IMR-90 (cell line): ENCODE measurements around the gene SFPQ. TPM values are rescaled to one million over a fixed set of nuclear protein-coding genes. Genes with fewer than 3 reads are reported as not detected.

ENCODE experiments used
- ATAC-seq: fragments of 200-7000 bp; cut with Tn5 transposase; 2 replicates; pipeline ENCODE4 v1.9.1; 2020; ENCODE audit warnings: low read depth, mild to moderate bottlenecking, moderate library complexity
- BruUV-seq: library from RNA; stranded (reverse); fragments of 400-500 nt; replicated peaks from 2 replicates; lab custom pipeline; 2021; lab: Mats Ljungman, UMichigan
- CTCF ChIA-PET: fragments of 300-600 bp; formaldehyde crosslinking; extraction: SDS; loops from one replicate; lab custom pipeline; 2021; ENCODE audit warnings: antibody characterized with exemption; lab: Yijun Ruan, JAX
- POLR2A ChIA-PET: fragments of 300-600 bp; sonication (Branson Sonifier 250); formaldehyde crosslinking; loops from one replicate; lab custom pipeline; 2022; ENCODE audit warnings: antibody characterized with exemption; ENCODE audit not compliant: unreplicated experiment; lab: Charles Lee
- DNase-seq: peaks from one replicate; pipeline ENCODE4 v3.0.0; 2013
- H2AFZ ChIP-seq: replicated peaks from 2 replicates; pipeline ENCODE3; 2013; ENCODE audit warnings: low read length, mild to moderate bottlenecking; ENCODE audit not compliant: poor library complexity
- H2AK5ac ChIP-seq: 2 replicates; pipeline ENCODE4 v1.6.1; 2013; ENCODE audit warnings: low read depth, low read length, inconsistent platforms
- H2AK9ac ChIP-seq: replicated peaks from 2 replicates; pipeline ENCODE3; 2013; ENCODE audit warnings: mild to moderate bottlenecking, low read depth, low read length, moderate library complexity; ENCODE audit not compliant: poor library complexity
- H2BK120ac ChIP-seq: 2 replicates; pipeline ENCODE4 v1.6.1; 2013; ENCODE audit warnings: low read depth, low read length, inconsistent platforms
- H2BK15ac ChIP-seq: 3 replicates; pipeline ENCODE4 v1.6.1; 2013; ENCODE audit warnings: low read depth, low read length, inconsistent platforms
- H2BK20ac ChIP-seq: 2 replicates; pipeline ENCODE4 v1.6.1; 2013; ENCODE audit warnings: low read depth, mild to moderate bottlenecking, inconsistent platforms, low read length, moderate library complexity
- H2BK5ac ChIP-seq: 2 replicates; pipeline ENCODE4 v1.6.1; 2013; ENCODE audit warnings: mild to moderate bottlenecking, low read depth, low read length, inconsistent platforms; ENCODE audit not compliant: poor library complexity, severe bottlenecking
- H3K14ac ChIP-seq: replicated peaks from 2 replicates; pipeline ENCODE4 v1.6.1; 2013; ENCODE audit warnings: low read depth, low read length, inconsistent platforms
- H3K18ac ChIP-seq: 2 replicates; pipeline ENCODE4 v1.6.1; 2013; ENCODE audit warnings: low read depth, low read length, control low read depth
- H3K23ac ChIP-seq: 2 replicates; pipeline ENCODE4 v1.6.1; 2013; ENCODE audit warnings: low read depth, low read length, inconsistent platforms
- H3K27ac ChIP-seq: 2 replicates; pipeline ENCODE4 v1.5.1; 2013; ENCODE audit warnings: mild to moderate bottlenecking, control low read depth, low read length; ENCODE audit not compliant: insufficient read depth
- H3K27me3 ChIP-seq: 2 replicates; pipeline ENCODE4 v1.6.1; 2013; ENCODE audit warnings: low read length; ENCODE audit not compliant: control insufficient read depth, insufficient read depth
- H3K36me3 ChIP-seq: 2 replicates; pipeline ENCODE4 v1.6.1; 2013; ENCODE audit warnings: low read length, mixed read lengths; ENCODE audit not compliant: control insufficient read depth, insufficient read depth
- H3K4ac ChIP-seq: 2 replicates; pipeline ENCODE4 v1.6.1; 2013; ENCODE audit warnings: low read depth, low read length, inconsistent platforms
- H3K4me1 ChIP-seq: 2 replicates; pipeline ENCODE4 v1.6.1; 2013; ENCODE audit warnings: low read length, mixed read lengths; ENCODE audit not compliant: control insufficient read depth, insufficient read depth
- H3K4me2 ChIP-seq: 2 replicates; pipeline ENCODE4 v1.6.1; 2013; ENCODE audit warnings: low read depth, mild to moderate bottlenecking, control low read depth, low read length, moderate library complexity
- H3K4me3 ChIP-seq: 2 replicates; pipeline ENCODE4 v1.5.1; 2013; ENCODE audit warnings: low read depth, mild to moderate bottlenecking, control low read depth, low read length, moderate library complexity; ENCODE audit not compliant: insufficient read depth
- H3K56ac ChIP-seq: 2 replicates; pipeline ENCODE4 v1.6.1; 2013; ENCODE audit warnings: low read length, inconsistent platforms; ENCODE audit not compliant: insufficient read depth; ENCODE audit errors: extremely low read depth
- H3K79me1 ChIP-seq, 2 experiments: 2 replicates each; pipeline ENCODE4 v1.6.1; 2013; ENCODE audit warnings: low read length in 2 of 2, inconsistent platforms in 1 of 2, low read depth in 1 of 2
- H3K9ac ChIP-seq: 2 replicates; pipeline ENCODE4 v1.6.1; 2013; ENCODE audit warnings: low read depth, low read length, control low read depth
- H3K9me1 ChIP-seq: 2 replicates; pipeline ENCODE4 v1.6.1; 2013; ENCODE audit warnings: low read length, inconsistent platforms; ENCODE audit not compliant: insufficient read depth
- H3K9me3 ChIP-seq: 2 replicates; pipeline ENCODE4 v1.6.1; 2013; ENCODE audit warnings: low read length; ENCODE audit not compliant: control insufficient read depth, insufficient read depth
- H4K20me1 ChIP-seq: 2 replicates; pipeline ENCODE4 v1.6.1; 2013; ENCODE audit warnings: low read length, inconsistent platforms; ENCODE audit not compliant: insufficient read depth
- H4K5ac ChIP-seq: 2 replicates; pipeline ENCODE4 v1.6.1; 2013; ENCODE audit warnings: mild to moderate bottlenecking, low read depth, low read length, control low read depth
- H4K8ac ChIP-seq, 2 experiments: 2 replicates each; pipeline ENCODE4 v1.6.1; 2013; ENCODE audit warnings: low read depth in 2 of 2, low read length in 2 of 2, control low read depth in 1 of 2, inconsistent platforms in 1 of 2
- H4K91ac ChIP-seq: 2 replicates; pipeline ENCODE4 v1.6.1; 2013; ENCODE audit warnings: low read depth, low read length, inconsistent platforms; ENCODE audit not compliant: insufficient read depth
- BHLHE40 ChIP-seq: fragments of 150-350 bp; IDR thresholded peaks from 2 replicates; pipeline ENCODE4 v1.6.1; 2016; ENCODE audit warnings: mild to moderate bottlenecking, low read depth, low read length
- CEBPB ChIP-seq: IDR thresholded peaks from 2 replicates; pipeline ENCODE4 v1.6.1; 2012; ENCODE audit warnings: low read depth, low read length, improper control_type of control experiment
- CHD1 ChIP-seq: IDR thresholded peaks from 2 replicates; pipeline ENCODE4 v1.6.1; 2012; ENCODE audit warnings: low read depth, low read length, improper control_type of control experiment
- CTCF ChIP-seq: conservative IDR thresholded peaks from 2 replicates; pipeline ENCODE4 v1.5.1; 2012; ENCODE audit warnings: mild to moderate bottlenecking, low read depth, low read length, improper control_type of control experiment
- FOS ChIP-seq: fragments of 150-350 bp; IDR thresholded peaks from 2 replicates; pipeline ENCODE4 v1.6.1; 2016; ENCODE audit warnings: low read depth, low read length
- MAFK ChIP-seq: IDR thresholded peaks from 2 replicates; pipeline ENCODE4 v1.6.1; 2012; ENCODE audit warnings: low read depth, low read length, improper control_type of control experiment
- MAZ ChIP-seq: IDR thresholded peaks from 2 replicates; pipeline ENCODE4 v1.6.1; 2012; ENCODE audit warnings: low read depth, mild to moderate bottlenecking, low read length, improper control_type of control experiment, moderate library complexity, borderline replicate concordance
- MXI1 ChIP-seq: IDR thresholded peaks from 2 replicates; pipeline ENCODE4 v1.6.1; 2012; ENCODE audit warnings: low read depth, mild to moderate bottlenecking, low read length, moderate library complexity, borderline replicate concordance
- NFE2L2 ChIP-seq: fragments of 150-350 bp; IDR thresholded peaks from 2 replicates; pipeline ENCODE4 v1.6.1; 2016; ENCODE audit warnings: low read depth, mild to moderate bottlenecking, low read length
- POLR2A ChIP-seq: IDR thresholded peaks from 2 replicates; pipeline ENCODE4 v1.6.1; 2012; ENCODE audit warnings: mild to moderate bottlenecking, low read depth, low read length
- RAD21 ChIP-seq: IDR thresholded peaks from 2 replicates; pipeline ENCODE4 v1.6.1; 2012; ENCODE audit warnings: low read length, improper control_type of control experiment
- RCOR1 ChIP-seq: IDR thresholded peaks from 2 replicates; pipeline ENCODE4 v1.6.1; 2012; ENCODE audit warnings: mild to moderate bottlenecking, low read length, improper control_type of control experiment; ENCODE audit not compliant: insufficient replicate concordance
- RFX5 ChIP-seq: IDR thresholded peaks from 2 replicates; pipeline ENCODE4 v1.8.0; 2012; ENCODE audit warnings: low read depth, mild to moderate bottlenecking, low read length, moderate library complexity
- SMC3 ChIP-seq: fragments of 150-350 bp; IDR thresholded peaks from 2 replicates; pipeline ENCODE4 v1.6.1; 2016; ENCODE audit warnings: low read depth, mild to moderate bottlenecking, antibody characterized with exemption, low read length, moderate library complexity
- WGBS, 2 experiments: methylation state at CpG; one replicate each; pipeline versions ENCODE4 v1.1.5 to v1.1.7; 2013; ENCODE audit warnings: missing lambda C conversion rate in 2 of 2; ENCODE audit not compliant: insufficient read length in 1 of 2; ENCODE audit errors: extremely low coverage in 2 of 2; 5-methylcytosine and 5-hydroxymethylcytosine counted together
- dilution Hi-C: fragments of 300-500 bp; cut with HindIII; formaldehyde crosslinking; loops from one replicate; pipeline ENCODE4 v1.14.3; 2018; ENCODE audit warnings: low sequenced_read_pairs; ENCODE audit not compliant: unreplicated experiment
- in situ Hi-C: fragments of 300-500 bp; cut with MboI; formaldehyde crosslinking; loops from 3 replicates; pipeline ENCODE4 v1.14.3; 2019; ENCODE audit warnings: low sequenced_read_pairs, inconsistent platforms, mixed read lengths
- intact Hi-C: fragments of 100-400 bp; cut with micrococcal nuclease; formaldehyde crosslinking; loops from 2 replicates; pipeline ENCODE4 v1.10.0; 2022
- polyA plus RNA-seq, 3 experiments: library from polyadenylated mRNA; depleted of rRNA; stranded (reverse); fragments of >200 nt; gene quantifications; 2 replicates each; pipeline ENCODE4 v1.2.3, GENCODE V29; 2012; ENCODE audit warnings: low replicate concordance in 1 of 3
- total RNA-seq: library from RNA; depleted of rRNA; stranded (reverse); fragments of >200 nt; gene quantifications from 2 replicates; pipeline ENCODE4 v1.2.3, GENCODE V29; 2012
- TF ChIP-seq, protein P1 (sequence below): fragments of 150-350 bp; IDR thresholded peaks from 2 replicates; pipeline ENCODE4 v1.6.1; 2017; ENCODE audit warnings: mild to moderate bottlenecking, antibody characterized with exemption, low read length, low read depth
- TF ChIP-seq, protein P2 (sequence below): fragments of 150-350 bp; IDR thresholded peaks from 2 replicates; pipeline ENCODE4 v1.6.1; 2016; ENCODE audit warnings: low read depth, mild to moderate bottlenecking, low read length, moderate library complexity, borderline replicate concordance

The SFPQ gene
- total and polyA plus RNA-seq, 2 of the 4 experiments (the other 2 are of a cell fraction), result 53.9 to 121 TPM

DNA sequence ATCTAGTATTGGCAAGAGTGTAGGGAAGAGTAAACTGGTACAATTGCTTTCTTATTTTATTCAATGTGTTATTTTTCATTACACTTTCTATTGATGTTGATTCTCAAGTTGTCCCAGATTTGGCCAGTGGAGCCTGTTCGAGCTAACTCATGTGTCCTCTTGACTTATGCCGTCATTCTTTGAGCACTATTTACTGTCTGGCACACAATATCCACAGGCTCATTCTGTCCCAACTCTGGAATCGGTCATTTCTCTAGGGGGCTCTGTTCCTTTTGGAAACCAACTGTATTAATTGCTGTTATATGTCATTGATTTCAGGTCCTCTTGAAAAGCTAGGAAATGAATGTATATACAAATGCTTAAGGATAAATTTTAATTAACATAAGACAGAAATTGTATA lies 22.4 kb upstream of the SFPQ start:
- TF ChIP-seq, protein P1, sequence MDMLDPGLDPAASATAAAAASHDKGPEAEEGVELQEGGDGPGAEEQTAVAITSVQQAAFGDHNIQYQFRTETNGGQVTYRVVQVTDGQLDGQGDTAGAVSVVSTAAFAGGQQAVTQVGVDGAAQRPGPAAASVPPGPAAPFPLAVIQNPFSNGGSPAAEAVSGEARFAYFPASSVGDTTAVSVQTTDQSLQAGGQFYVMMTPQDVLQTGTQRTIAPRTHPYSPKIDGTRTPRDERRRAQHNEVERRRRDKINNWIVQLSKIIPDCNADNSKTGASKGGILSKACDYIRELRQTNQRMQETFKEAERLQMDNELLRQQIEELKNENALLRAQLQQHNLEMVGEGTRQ, result no peak
- TF ChIP-seq MAZ (no peak), RAD21 (no peak), RCOR1 (no peak), CTCF (no peak), RFX5 (no peak), CHD1 (no peak), FOS (no peak), BHLHE40 (no peak), NFE2L2 (no peak), SMC3 (no peak), POLR2A (no peak), MAFK (no peak), MXI1 (no peak), CEBPB (no peak)
- TF ChIP-seq, protein P2, sequence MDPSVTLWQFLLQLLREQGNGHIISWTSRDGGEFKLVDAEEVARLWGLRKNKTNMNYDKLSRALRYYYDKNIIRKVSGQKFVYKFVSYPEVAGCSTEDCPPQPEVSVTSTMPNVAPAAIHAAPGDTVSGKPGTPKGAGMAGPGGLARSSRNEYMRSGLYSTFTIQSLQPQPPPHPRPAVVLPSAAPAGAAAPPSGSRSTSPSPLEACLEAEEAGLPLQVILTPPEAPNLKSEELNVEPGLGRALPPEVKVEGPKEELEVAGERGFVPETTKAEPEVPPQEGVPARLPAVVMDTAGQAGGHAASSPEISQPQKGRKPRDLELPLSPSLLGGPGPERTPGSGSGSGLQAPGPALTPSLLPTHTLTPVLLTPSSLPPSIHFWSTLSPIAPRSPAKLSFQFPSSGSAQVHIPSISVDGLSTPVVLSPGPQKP, result no peak
- no peak for ATAC-seq
- Histone ChIP-seq H4K8ac (no peak overlapping the region), H2AFZ (no peak overlapping the region), H3K27ac (no peak overlapping the region), H3K56ac (no peak overlapping the region), H3K27me3 (no peaks in the 10 kb centered on the region), H3K18ac (no peak overlapping the region), H2BK120ac (no peak overlapping the region), H3K4me1 (no peaks in the 10 kb centered on the region; the same call in 1 of the 2 replicates), H3K9me3 (no peaks in the 10 kb centered on the region), H3K4me3 (no peak overlapping the region), H3K4me2 (no peak overlapping the region), H3K36me3 (no peaks in the 10 kb centered on the region), H2BK20ac (no peak overlapping the region), H3K79me1 (no peaks in the 10 kb centered on the region), H2AK9ac (no peak overlapping the region), H2BK5ac (no peak overlapping the region), H3K23ac (no peak overlapping the region), H3K9ac (no peak overlapping the region), H4K20me1 (no peaks in the 10 kb centered on the region), H3K14ac (no peak overlapping the region), H3K4ac (no peak overlapping the region), H3K9me1 (no peaks in the 10 kb centered on the region), H2AK5ac (no peak overlapping the region), H4K5ac (no peak overlapping the region), H4K91ac (no peak overlapping the region), H2BK15ac (no peak overlapping the region)
- WGBS, 2 experiments, result no CpG with 5 or more reads among the region's 3 CpGs
- no peak for DNase-seq
- no TSS peak for BruUV-seq
- intact Hi-C loops, result loop anchor here (5.0 kb wide), 1 partner anchor 132 kb away; no protein-coding TSS in a partner anchor
- in situ Hi-C loops, result no loop called here
- ChIA-PET CTCF (interaction anchor here (0.6 to 0.7 kb wide), 2 partner anchors 13 to 14 kb away, joined by 3 read pairs; no protein-coding TSS in a partner anchor), POLR2A (no interaction called here)
- dilution Hi-C loops, result no loop called here
